Measurements from ENCODE around the gene ENO2.

Gene ENO2

DNA sequence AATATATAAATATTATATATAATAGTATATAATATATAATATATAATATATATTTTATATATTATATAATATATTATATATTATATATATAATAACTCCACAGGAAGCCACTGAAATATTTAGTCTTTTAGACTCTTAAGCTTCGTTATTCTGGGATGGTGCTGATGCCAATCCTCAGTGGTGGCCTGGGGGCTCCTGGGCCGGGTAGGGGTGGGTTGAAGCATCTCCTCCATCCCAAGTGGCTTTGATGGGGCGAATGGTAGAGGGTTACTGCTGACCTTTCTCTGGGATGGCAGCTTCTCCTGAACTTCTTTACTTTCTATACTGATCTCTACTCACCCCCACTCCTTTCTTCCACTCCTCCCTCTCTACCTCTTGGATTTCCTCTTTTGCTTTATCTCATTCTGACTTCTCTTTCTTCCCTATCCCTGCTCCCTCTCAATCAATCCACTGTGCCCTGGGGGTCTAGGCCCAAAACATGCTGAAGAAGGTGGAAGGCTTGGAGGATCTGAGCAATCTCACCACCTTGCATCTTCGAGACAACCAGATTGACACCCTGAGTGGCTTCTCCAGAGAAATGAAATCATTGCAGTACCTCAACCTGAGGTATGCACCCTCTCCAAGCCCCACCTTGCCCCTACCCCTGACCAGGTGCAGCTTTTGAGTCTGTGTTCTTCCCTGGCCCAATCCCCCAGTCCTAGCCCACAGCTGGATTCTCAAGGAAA lies 4.8 kb upstream of the ENO2 start:
- no peak for TF ChIP-seq RAD21 (IDR thresholded peaks at IDR 0.05; ENCODE audit: low read depth)
- no peak for TF ChIP-seq EGR1 (IDR thresholded peaks at IDR 0.05)
- no peak for TF ChIP-seq TAF1 (IDR thresholded peaks at IDR 0.05; ENCODE audit: low read depth)
- no peak for TF ChIP-seq YY1 (IDR thresholded peaks at IDR 0.05; ENCODE audit: low read depth)
- TF ChIP-seq TEAD4 (IDR thresholded peaks at IDR 0.05) = no peak
- TF ChIP-seq, protein P1, sequence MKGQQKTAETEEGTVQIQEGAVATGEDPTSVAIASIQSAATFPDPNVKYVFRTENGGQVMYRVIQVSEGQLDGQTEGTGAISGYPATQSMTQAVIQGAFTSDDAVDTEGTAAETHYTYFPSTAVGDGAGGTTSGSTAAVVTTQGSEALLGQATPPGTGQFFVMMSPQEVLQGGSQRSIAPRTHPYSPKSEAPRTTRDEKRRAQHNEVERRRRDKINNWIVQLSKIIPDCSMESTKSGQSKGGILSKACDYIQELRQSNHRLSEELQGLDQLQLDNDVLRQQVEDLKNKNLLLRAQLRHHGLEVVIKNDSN (IDR thresholded peaks at IDR 0.05) = no peak
- no peak for TF ChIP-seq ZBTB7A (IDR thresholded peaks at IDR 0.05; ENCODE audit: low read depth)
- no peak for TF ChIP-seq CREB1 (IDR thresholded peaks at IDR 0.05; ENCODE audit: low read depth)
- TF ChIP-seq, protein P2, sequence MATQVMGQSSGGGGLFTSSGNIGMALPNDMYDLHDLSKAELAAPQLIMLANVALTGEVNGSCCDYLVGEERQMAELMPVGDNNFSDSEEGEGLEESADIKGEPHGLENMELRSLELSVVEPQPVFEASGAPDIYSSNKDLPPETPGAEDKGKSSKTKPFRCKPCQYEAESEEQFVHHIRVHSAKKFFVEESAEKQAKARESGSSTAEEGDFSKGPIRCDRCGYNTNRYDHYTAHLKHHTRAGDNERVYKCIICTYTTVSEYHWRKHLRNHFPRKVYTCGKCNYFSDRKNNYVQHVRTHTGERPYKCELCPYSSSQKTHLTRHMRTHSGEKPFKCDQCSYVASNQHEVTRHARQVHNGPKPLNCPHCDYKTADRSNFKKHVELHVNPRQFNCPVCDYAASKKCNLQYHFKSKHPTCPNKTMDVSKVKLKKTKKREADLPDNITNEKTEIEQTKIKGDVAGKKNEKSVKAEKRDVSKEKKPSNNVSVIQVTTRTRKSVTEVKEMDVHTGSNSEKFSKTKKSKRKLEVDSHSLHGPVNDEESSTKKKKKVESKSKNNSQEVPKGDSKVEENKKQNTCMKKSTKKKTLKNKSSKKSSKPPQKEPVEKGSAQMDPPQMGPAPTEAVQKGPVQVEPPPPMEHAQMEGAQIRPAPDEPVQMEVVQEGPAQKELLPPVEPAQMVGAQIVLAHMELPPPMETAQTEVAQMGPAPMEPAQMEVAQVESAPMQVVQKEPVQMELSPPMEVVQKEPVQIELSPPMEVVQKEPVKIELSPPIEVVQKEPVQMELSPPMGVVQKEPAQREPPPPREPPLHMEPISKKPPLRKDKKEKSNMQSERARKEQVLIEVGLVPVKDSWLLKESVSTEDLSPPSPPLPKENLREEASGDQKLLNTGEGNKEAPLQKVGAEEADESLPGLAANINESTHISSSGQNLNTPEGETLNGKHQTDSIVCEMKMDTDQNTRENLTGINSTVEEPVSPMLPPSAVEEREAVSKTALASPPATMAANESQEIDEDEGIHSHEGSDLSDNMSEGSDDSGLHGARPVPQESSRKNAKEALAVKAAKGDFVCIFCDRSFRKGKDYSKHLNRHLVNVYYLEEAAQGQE (IDR thresholded peaks at IDR 0.05; ENCODE audit: low read depth) = no peak
- no peak for TF ChIP-seq NFIC (IDR thresholded peaks at IDR 0.05)
- TF ChIP-seq, protein P3, sequence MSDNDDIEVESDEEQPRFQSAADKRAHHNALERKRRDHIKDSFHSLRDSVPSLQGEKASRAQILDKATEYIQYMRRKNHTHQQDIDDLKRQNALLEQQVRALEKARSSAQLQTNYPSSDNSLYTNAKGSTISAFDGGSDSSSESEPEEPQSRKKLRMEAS (IDR thresholded peaks at IDR 0.05) = no peak
- TF ChIP-seq TCF12 (IDR thresholded peaks at IDR 0.05; ENCODE audit: low read depth) = no peak
- no peak for TF ChIP-seq EP300 (IDR thresholded peaks at IDR 0.05; ENCODE audit: borderline replicate concordance)
- TF ChIP-seq FOXM1 (IDR thresholded peaks at IDR 0.05; ENCODE audit: borderline replicate concordance, low read depth) = no peak
- no peak for TF ChIP-seq CEBPB (IDR thresholded peaks at IDR 0.05)

DNA sequence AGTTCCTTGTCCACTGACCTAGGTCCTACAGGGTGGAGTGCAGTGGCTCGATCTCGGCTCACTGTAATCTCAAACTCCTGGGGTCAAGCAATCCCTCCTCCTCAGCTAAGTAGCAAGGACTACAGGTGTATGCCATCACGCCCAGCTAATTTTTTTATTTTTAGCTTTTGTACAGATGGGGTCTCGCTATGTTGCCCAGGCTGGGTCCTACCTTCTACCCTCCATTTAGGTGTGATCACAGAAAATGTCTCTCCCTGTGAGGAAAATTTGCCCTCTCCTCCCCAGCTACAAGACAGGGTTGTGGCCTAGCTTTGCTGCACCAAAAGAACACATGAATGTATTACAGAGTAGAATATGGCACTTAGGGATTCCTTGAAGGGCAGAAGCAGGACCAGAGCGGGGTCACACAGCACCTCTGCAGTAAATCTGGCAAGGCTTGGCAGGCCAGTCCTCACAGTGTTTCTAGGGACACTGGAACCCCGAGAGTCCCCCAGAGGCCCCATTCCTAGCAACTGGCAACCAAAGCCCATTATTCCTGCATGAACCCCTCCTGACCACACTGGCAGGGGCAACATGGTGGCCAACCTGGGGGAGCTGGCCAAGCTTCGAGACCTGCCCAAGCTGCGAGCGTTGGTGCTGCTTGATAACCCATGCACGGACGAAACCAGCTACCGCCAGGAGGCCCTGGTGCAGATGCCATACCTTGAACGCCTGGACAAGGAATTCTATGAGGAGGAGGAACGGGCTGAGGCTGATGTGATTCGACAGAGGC lies 2.0 kb upstream of the ENO2 start:
- no peak for TF ChIP-seq CEBPB (IDR thresholded peaks at IDR 0.05)
- TF ChIP-seq, protein P2 (IDR thresholded peaks at IDR 0.05; ENCODE audit: low read depth) = no peak
- TF ChIP-seq TCF12 (IDR thresholded peaks at IDR 0.05; ENCODE audit: low read depth) = no peak
- TF ChIP-seq RAD21 (IDR thresholded peaks at IDR 0.05; ENCODE audit: low read depth) = no peak
- no peak for TF ChIP-seq EP300 (IDR thresholded peaks at IDR 0.05; ENCODE audit: borderline replicate concordance)
- TF ChIP-seq, protein P1 (IDR thresholded peaks at IDR 0.05) = no peak
- TF ChIP-seq EGR1 (IDR thresholded peaks at IDR 0.05) = no peak

DNA sequence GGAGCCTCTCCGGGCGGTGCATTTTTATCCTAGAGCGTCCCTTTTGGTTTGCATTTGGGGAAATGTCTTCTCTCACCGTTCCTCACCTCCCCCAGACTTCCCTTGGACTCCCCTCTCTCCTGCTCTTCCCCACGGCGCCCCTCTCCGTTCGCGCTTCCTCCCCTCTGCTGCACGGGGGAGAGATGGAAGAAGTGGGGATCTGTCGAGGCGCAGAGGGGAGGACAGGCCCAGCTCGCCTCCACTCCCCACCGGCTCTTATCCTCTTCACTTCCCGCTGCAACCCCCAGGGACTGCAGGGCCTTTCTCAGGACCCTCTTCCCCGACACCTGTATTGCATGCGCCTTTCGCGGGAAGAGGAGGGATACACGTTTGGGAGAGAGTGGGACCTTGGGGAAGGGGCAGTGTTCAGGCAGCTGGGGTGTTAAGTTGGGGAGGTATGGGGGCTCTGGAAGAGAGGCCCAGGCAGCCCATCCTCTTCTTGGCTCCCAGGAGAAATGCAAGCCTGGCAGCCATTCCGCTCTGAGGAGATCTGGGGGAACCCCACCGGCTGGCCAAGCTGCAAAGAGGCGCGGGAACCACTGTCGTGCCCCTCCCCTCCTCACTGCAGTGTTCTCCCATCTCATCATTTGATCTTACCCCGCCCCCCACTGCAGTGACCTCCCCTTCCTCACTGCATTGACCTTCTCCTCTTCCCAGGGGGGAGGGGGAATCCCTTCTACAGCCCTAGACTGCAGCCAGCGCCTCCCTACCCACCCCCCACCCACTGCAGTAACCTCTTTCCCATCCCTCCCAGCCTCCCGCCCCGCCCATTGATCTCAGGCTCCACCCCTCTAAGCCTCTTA lies 788 bp downstream of the ENO2 start:
- no peak for TF ChIP-seq YY1 (IDR thresholded peaks at IDR 0.05; ENCODE audit: low read depth)
- TF ChIP-seq, protein P2 (IDR thresholded peaks at IDR 0.05; ENCODE audit: low read depth) = no peak
- TF ChIP-seq CEBPB (IDR thresholded peaks at IDR 0.05) = no peak
- TF ChIP-seq TCF12 (IDR thresholded peaks at IDR 0.05; ENCODE audit: low read depth) = no peak
- no peak for TF ChIP-seq TEAD4 (IDR thresholded peaks at IDR 0.05)
- no peak for TF ChIP-seq FOXM1 (IDR thresholded peaks at IDR 0.05; ENCODE audit: borderline replicate concordance, low read depth)
- no peak for TF ChIP-seq RAD21 (IDR thresholded peaks at IDR 0.05; ENCODE audit: low read depth)
- TF ChIP-seq EGR1 (IDR thresholded peaks at IDR 0.05) = no peak
- TF ChIP-seq NFIC (IDR thresholded peaks at IDR 0.05) = no peak
- no peak for TF ChIP-seq ZBTB7A (IDR thresholded peaks at IDR 0.05; ENCODE audit: low read depth)
- no peak for TF ChIP-seq EP300 (IDR thresholded peaks at IDR 0.05; ENCODE audit: borderline replicate concordance)
- TF ChIP-seq, protein P3 (IDR thresholded peaks at IDR 0.05) = no peak
- TF ChIP-seq CREB1 (IDR thresholded peaks at IDR 0.05; ENCODE audit: low read depth) = no peak
- no peak for TF ChIP-seq TAF1 (IDR thresholded peaks at IDR 0.05; ENCODE audit: low read depth)
- TF ChIP-seq, protein P1 (IDR thresholded peaks at IDR 0.05) = no peak
